ENCODE measurements around the gene GABRR3.

DNA sequence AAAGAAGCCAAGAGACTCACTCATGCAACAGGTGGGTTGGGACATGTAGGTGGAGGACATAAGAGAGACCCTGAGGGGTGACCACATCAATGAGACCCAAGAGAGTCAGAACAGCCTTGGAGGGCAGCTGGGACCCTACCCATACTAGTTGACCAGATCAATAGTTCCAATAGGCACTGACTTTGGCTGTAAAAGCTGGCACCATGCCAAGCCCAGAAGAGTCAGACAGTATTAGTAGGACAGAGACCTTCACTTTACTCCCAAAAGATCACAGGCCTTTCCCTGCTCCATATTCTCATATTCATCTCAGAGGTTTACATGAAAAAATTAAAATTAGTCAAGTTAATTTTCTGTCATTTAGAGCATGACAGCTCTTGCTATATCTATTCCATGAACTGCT is 20.9 kb upstream of the GABRR3 start:
- TF ChIP-seq, protein P1, sequence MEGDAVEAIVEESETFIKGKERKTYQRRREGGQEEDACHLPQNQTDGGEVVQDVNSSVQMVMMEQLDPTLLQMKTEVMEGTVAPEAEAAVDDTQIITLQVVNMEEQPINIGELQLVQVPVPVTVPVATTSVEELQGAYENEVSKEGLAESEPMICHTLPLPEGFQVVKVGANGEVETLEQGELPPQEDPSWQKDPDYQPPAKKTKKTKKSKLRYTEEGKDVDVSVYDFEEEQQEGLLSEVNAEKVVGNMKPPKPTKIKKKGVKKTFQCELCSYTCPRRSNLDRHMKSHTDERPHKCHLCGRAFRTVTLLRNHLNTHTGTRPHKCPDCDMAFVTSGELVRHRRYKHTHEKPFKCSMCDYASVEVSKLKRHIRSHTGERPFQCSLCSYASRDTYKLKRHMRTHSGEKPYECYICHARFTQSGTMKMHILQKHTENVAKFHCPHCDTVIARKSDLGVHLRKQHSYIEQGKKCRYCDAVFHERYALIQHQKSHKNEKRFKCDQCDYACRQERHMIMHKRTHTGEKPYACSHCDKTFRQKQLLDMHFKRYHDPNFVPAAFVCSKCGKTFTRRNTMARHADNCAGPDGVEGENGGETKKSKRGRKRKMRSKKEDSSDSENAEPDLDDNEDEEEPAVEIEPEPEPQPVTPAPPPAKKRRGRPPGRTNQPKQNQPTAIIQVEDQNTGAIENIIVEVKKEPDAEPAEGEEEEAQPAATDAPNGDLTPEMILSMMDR (IDR thresholded peaks at IDR 0.05; ENCODE audit: poor library complexity, severe bottlenecking) = no peak
- TF ChIP-seq EZH2 (IDR thresholded peaks at IDR 0.05; ENCODE audit: borderline replicate concordance, insufficient read depth, low read length, poor library complexity, severe bottlenecking) = no peak
- TF ChIP-seq MXI1 (conservative IDR thresholded peaks at IDR 0.05; ENCODE audit: poor library complexity, severe bottlenecking) = no peak
- TF ChIP-seq RAD21 (conservative IDR thresholded peaks at IDR 0.05) = no peak

All from neural cell (in vitro differentiated cells).